GM18511 (cell line): ENCODE data around the gene KRTAP27-1.

Experiments
- ATAC-seq: cut with Tn5 transposase; IDR thresholded peaks from one replicate; pipeline ENCODE4 v1.9.1; 2021; ENCODE audit warnings: mild to moderate bottlenecking, moderate library complexity; ENCODE audit not compliant: unreplicated experiment

KRTAP27-1 gene

GRCh38 chr21:30337276-30337744, at the start of gene KRTAP27-1:
Gene KRTAP27-1 (minus strand): TSS chr21:30337694. CDS start chr21:30337668, 26 bp downstream.
- ATAC-seq, result no peak

GRCh38 chr21:30382201-30382600, 44.7 kb upstream of the KRTAP27-1 start:
- ATAC-seq, result no peak

GRCh38 chr21:30372139-30372770, 34.8 kb upstream of the KRTAP27-1 start, which contains the start of gene KRTAP13-2:
Gene KRTAP13-2 (minus strand): TSS chr21:30372271. CDS start chr21:30372213, 58 bp downstream.
- ATAC-seq, result no peak

- no peak for ATAC-seq
These were observed 18.4 kb upstream of the KRTAP27-1 start for GRCh38 chr21:30355906-30356305.

GRCh38 chr21:30354308-30355005, 17.0 kb upstream of the KRTAP27-1 start:
- no peak for ATAC-seq

- ATAC-seq, result no peak
These were observed 14.0 kb upstream of the KRTAP27-1 start for GRCh38 chr21:30351534-30351933.

GRCh38 chr21:30349572-30349971, 12.1 kb upstream of the KRTAP27-1 start:
- ATAC-seq, result no peak

- no peak for ATAC-seq
These were observed 11.0 kb upstream of the KRTAP27-1 start, which contains the start of gene KRTAP23-1 for GRCh38 chr21:30348506-30348905. Gene KRTAP23-1 (minus strand): TSS chr21:30348606. CDS start chr21:30348606, 0 bp downstream.

- ATAC-seq, result no peak
These were observed 7.5 kb upstream of the KRTAP27-1 start for GRCh38 chr21:30345014-30345413.

- ATAC-seq, result no peak
These were observed 3.5 kb upstream of the KRTAP27-1 start for GRCh38 chr21:30340714-30341573.

GRCh38 chr21:30338717-30339116, 1.2 kb upstream of the KRTAP27-1 start:
- no peak for ATAC-seq

- no peak for ATAC-seq
These were observed 278 bp upstream of the KRTAP27-1 start for GRCh38 chr21:30337772-30338171.

GRCh38 chr21:30336596-30336995, 898 bp downstream of the KRTAP27-1 start:
- ATAC-seq, result no peak

GRCh38 chr21:30333736-30334135, 3.8 kb downstream of the KRTAP27-1 start:
- ATAC-seq, result no peak

GRCh38 chr21:30332681-30333080, 4.8 kb downstream of the KRTAP27-1 start:
- ATAC-seq, result no peak

- ATAC-seq, result no peak
These were observed 8.2 kb downstream of the KRTAP27-1 start for GRCh38 chr21:30329203-30329875.

GRCh38 chr21:30326390-30326789, 11.1 kb downstream of the KRTAP27-1 start:
- no peak for ATAC-seq

- ATAC-seq, result no peak
These were observed 17.3 kb downstream of the KRTAP27-1 start, which contains the start of gene KRTAP26-1 for GRCh38 chr21:30320215-30320614. Gene KRTAP26-1 (minus strand): TSS chr21:30320315. CDS start chr21:30320035, 280 bp downstream.

GRCh38 chr21:30315701-30316100, 21.8 kb downstream of the KRTAP27-1 start:
- ATAC-seq, result no peak

GRCh38 chr21:30306884-30307283, 30.6 kb downstream of the KRTAP27-1 start:
- ATAC-seq, result no peak
